ENCODE measurements around the gene ZNF507.
"Not testable (repeated sequence)": the region's sequence is repeated elsewhere in the genome, so short reads cannot be mapped to it uniquely, and the experiment has no call there.

The ZNF507 gene

GRCh38 chr19:32415246-32415645, 69.8 kb downstream of the ZNF507 start:
- DNase-seq (ENCODE audit: low read depth), result no peak

- no peak for DNase-seq (ENCODE audit: low read depth)
These were observed 70.3 kb downstream of the ZNF507 start for GRCh38 chr19:32415669-32416068.

- no peak for DNase-seq (ENCODE audit: low read depth)
These were observed 71.5 kb downstream of the ZNF507 start for GRCh38 chr19:32416749-32417456.

GRCh38 chr19:32418155-32418554, 72.7 kb downstream of the ZNF507 start:
- DNase-seq (ENCODE audit: low read depth), result no peak

GRCh38 chr19:32421589-32422361, 76.4 kb downstream of the ZNF507 start:
- no peak for DNase-seq (ENCODE audit: low read depth)

- no peak for DNase-seq (ENCODE audit: low read depth)
These were observed 77.0 kb downstream of the ZNF507 start for GRCh38 chr19:32422435-32422834.

GRCh38 chr19:32423944-32424343, 78.5 kb downstream of the ZNF507 start:
- not testable (repeated sequence) for DNase-seq (ENCODE audit: low read depth)

GRCh38 chr19:32427536-32427935, 82.1 kb downstream of the ZNF507 start:
- DNase-seq (ENCODE audit: low read depth), result no peak

- no peak for DNase-seq (ENCODE audit: low read depth)
These were observed 91.3 kb downstream of the ZNF507 start for GRCh38 chr19:32436692-32437091.

GRCh38 chr19:32437096-32437495, 91.7 kb downstream of the ZNF507 start:
- DNase-seq (ENCODE audit: low read depth), result no peak

Data from stimulated activated CD8-positive, alpha-beta memory T cell treated with anti-CD3 and anti-CD28 coated beads, Interleukin-7, amount 100 ng/mL, for 24 hours (primary cell).